H7 (cell line): ENCODE data around the gene MFN1. TPM values are rescaled to one million over a fixed set of nuclear protein-coding genes. Genes with fewer than 3 reads are reported as not detected.

Source experiments
- DNase-seq: peaks from one replicate; pipeline ENCODE4 v3.0.0; 2012
- H3K27me3 ChIP-seq: 2 replicates; pipeline ENCODE4 v1.6.0; 2011; ENCODE audit warnings: mild to moderate bottlenecking, low read length; ENCODE audit not compliant: control insufficient read depth, insufficient read depth
- H3K36me3 ChIP-seq: replicated peaks from 2 replicates; pipeline ENCODE4 v1.5.1; 2011; ENCODE audit warnings: low read length; ENCODE audit not compliant: control insufficient read depth, insufficient read depth
- H3K4me3 ChIP-seq: 2 replicates; pipeline ENCODE4 v1.5.1; 2011; ENCODE audit warnings: low read depth, mild to moderate bottlenecking, control low read depth, low read length, moderate library complexity; ENCODE audit not compliant: insufficient read depth
- total RNA-seq: library from RNA; depleted of rRNA; stranded (reverse); fragments of >200 nt; shearing (Covaris generic); gene quantifications from 2 replicates; pipeline ENCODE4 v1.2.3, GENCODE V29; 2014; rRNA removed

The MFN1 gene
- total RNA-seq, 1 experiment from 2014 or later, result 21.7 TPM

GRCh38 chr3:179432451-179432850, 84.9 kb downstream of the MFN1 start:
- H3K36me3 ChIP-seq, result no peaks in the 10 kb centered on the region
- H3K27me3 ChIP-seq, result no peaks in the 10 kb centered on the region
- no peak for DNase-seq
- no peak overlapping the region for H3K4me3 ChIP-seq

GRCh38 chr3:179436517-179436916, 89.0 kb downstream of the MFN1 start:
- Histone ChIP-seq H3K36me3 (no peaks in the 10 kb centered on the region), H3K4me3 (no peak overlapping the region), H3K27me3 (no peaks in the 10 kb centered on the region)
- DNase-seq, result no peak

GRCh38 chr3:179438841-179439240, 91.3 kb downstream of the MFN1 start:
- DNase-seq, result no peak
- Histone ChIP-seq H3K4me3 (no peak overlapping the region), H3K27me3 (no peaks in the 10 kb centered on the region), H3K36me3 (no peaks in the 10 kb centered on the region)

Other genes with a start within 250 kb of the MFN1 start
- gene PIK3CA, start 199.4 kb upstream of the MFN1 start, total RNA-seq, result 10.7 and 13.3 TPM in 2 replicates
- gene KCNMB3, start 96.6 kb upstream of the MFN1 start, total RNA-seq, result 0.21 and 0.48 TPM in 2 replicates
- 57.6 and 70.6 TPM in 2 replicates for gene ZNF639, start 24.7 kb upstream of the MFN1 start, total RNA-seq
- 50.4 and 56.1 TPM in 2 replicates for gene GNB4, start 103.8 kb downstream of the MFN1 start, total RNA-seq
- 91.8 and 103 TPM in 2 replicates for gene ACTL6A, start 215.2 kb downstream of the MFN1 start, total RNA-seq